Measurements from ENCODE around the gene DHCR24. TPM values are rescaled to one million over a fixed set of nuclear protein-coding genes. Genes with fewer than 3 reads are reported as not detected.

The DHCR24 gene
- polyA plus RNA-seq, 1 donor (not counting 4 experiments of a cell fraction or from before 2014, with no cell fraction given): 363 TPM

DNA sequence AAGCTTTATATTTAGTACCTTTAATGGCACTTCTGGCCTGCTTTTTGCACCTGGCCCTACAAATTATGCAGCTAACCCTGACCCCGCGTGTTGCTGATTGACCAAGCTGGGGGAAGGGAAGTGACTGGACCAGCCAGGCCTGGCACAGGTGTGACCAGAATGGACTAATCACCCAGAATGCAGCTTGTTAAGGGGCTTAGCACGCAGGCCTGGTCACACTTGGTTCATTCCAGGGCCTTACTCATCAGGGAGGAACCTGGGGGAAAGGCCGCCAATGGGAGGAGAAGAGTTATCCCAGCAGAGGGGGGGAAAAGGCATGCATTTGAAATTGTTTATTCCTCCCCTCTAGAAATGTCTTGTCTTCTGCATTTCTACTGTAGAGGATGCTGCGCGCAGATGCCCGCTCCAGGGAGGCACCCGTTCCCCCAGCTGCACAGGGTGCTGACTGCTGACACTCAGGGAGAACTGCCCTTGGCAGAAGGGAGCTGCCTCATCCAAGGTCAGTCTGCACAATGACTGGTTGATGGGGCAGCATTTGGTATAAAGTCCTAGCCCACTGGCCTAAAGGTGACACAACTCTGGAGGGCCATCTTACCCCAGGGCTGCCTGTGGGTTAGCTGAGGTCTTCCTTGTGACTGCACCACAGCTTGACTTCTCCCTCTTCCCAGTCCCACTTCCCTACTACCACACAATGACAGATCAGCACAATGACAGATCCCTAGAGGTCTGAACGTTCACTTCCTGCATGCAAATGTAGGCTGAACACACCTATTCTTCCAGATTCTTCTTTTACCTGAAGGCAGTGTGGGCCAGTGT, 29.0 kb downstream of the DHCR24 start:
- DNase-seq (ENCODE audit: low read depth, low spot score) (no peak), FAIRE-seq (no peak)
- H3K27ac ChIP-seq (ENCODE audit: control insufficient read depth, insufficient read depth, low read length): no peak overlapping the region
- dilution Hi-C loops (cut with MboI; ENCODE audit: extremely low pct_ligation_motif_present, low sequenced_read_pairs): no loop called here
- H3K4me2 ChIP-seq (ENCODE audit: control insufficient read depth, extremely low read depth, insufficient read depth, low read depth, low read length): no peak overlapping the region
- H2AFZ ChIP-seq (ENCODE audit: control insufficient read depth, low read length): no peak overlapping the region
- H3K4me1 ChIP-seq (ENCODE audit: control insufficient read depth, extremely low read depth, insufficient read depth, low read length): peaks cover 4% of the 10 kb centered on the region
- H3K27me3 ChIP-seq (ENCODE audit: control insufficient read depth, extremely low read depth, insufficient read depth, low read length): no peaks in the 10 kb centered on the region
- peaks cover 11% of the 10 kb centered on the region for H4K20me1 ChIP-seq (ENCODE audit: control insufficient read depth, extremely low read depth, insufficient read depth, low read length)
- H3K9me3 ChIP-seq (ENCODE audit: control insufficient read depth, low read depth, low read length): no peaks in the 10 kb centered on the region
- H3K9ac ChIP-seq (ENCODE audit: control insufficient read depth, extremely low read depth, insufficient read depth, low read length): no peak overlapping the region
- peaks cover 58 to 68% of the 10 kb centered on the region in 2 experiments for H3K36me3 ChIP-seq (ENCODE audit: control insufficient read depth in 2 of 2, extremely low read depth in 1 of 2, insufficient read depth in 2 of 2, low read length in 2 of 2)
- no peak overlapping the region for H3K4me3 ChIP-seq (ENCODE audit: control insufficient read depth in 2 of 3, extremely low read depth in 1 of 3, insufficient read depth in 2 of 3, low read depth in 1 of 3, low read length in 3 of 3)
- TF ChIP-seq EZH2 (IDR thresholded peaks at IDR 0.05; ENCODE audit: low read length): no peak
- no peak for TF ChIP-seq CTCF (optimal IDR thresholded peaks at IDR 0.05 in 1 of 3, IDR thresholded peaks at IDR 0.05 in 1 of 3, conservative IDR thresholded peaks at IDR 0.05 in 1 of 3; ENCODE audit: extremely low read depth in 1 of 3, insufficient read depth in 2 of 3, low read length in 3 of 3)
- H3K9me1 ChIP-seq (ENCODE audit: control insufficient read depth, extremely low read depth, insufficient read depth, low read length): no peaks in the 10 kb centered on the region
- peaks cover 32% of the 10 kb centered on the region for H3K79me2 ChIP-seq (ENCODE audit: control insufficient read depth, insufficient read depth, low read length)

GRCh38 chr1:54857141-54857540, 29.9 kb downstream of the DHCR24 start:
- H3K79me2 ChIP-seq (ENCODE audit: control insufficient read depth, insufficient read depth, low read length): peaks cover 29% of the 10 kb centered on the region
- no peak overlapping the region for H2AFZ ChIP-seq (ENCODE audit: control insufficient read depth, low read length)
- no peak overlapping the region for H3K27ac ChIP-seq (ENCODE audit: control insufficient read depth, insufficient read depth, low read length)
- peaks cover 11% of the 10 kb centered on the region for H4K20me1 ChIP-seq (ENCODE audit: control insufficient read depth, extremely low read depth, insufficient read depth, low read length)
- DNase-seq (ENCODE audit: low read depth, low spot score) (no peak), FAIRE-seq (no peak)
- H3K4me3 ChIP-seq (ENCODE audit: control insufficient read depth in 2 of 3, extremely low read depth in 1 of 3, insufficient read depth in 2 of 3, low read depth in 1 of 3, low read length in 3 of 3): no peak overlapping the region
- H3K9me3 ChIP-seq (ENCODE audit: control insufficient read depth, low read depth, low read length): no peaks in the 10 kb centered on the region
- H3K9me1 ChIP-seq (ENCODE audit: control insufficient read depth, extremely low read depth, insufficient read depth, low read length): no peaks in the 10 kb centered on the region
- dilution Hi-C loops (cut with MboI; ENCODE audit: extremely low pct_ligation_motif_present, low sequenced_read_pairs): no loop called here
- TF ChIP-seq CTCF (optimal IDR thresholded peaks at IDR 0.05 in 1 of 3, IDR thresholded peaks at IDR 0.05 in 1 of 3, conservative IDR thresholded peaks at IDR 0.05 in 1 of 3; ENCODE audit: extremely low read depth in 1 of 3, insufficient read depth in 2 of 3, low read length in 3 of 3): no peak
- no peaks in the 10 kb centered on the region for H3K27me3 ChIP-seq (ENCODE audit: control insufficient read depth, extremely low read depth, insufficient read depth, low read length)
- H3K9ac ChIP-seq (ENCODE audit: control insufficient read depth, extremely low read depth, insufficient read depth, low read length): no peak overlapping the region
- H3K4me2 ChIP-seq (ENCODE audit: control insufficient read depth, extremely low read depth, insufficient read depth, low read depth, low read length): no peak overlapping the region
- H3K36me3 ChIP-seq (ENCODE audit: control insufficient read depth in 2 of 2, extremely low read depth in 1 of 2, insufficient read depth in 2 of 2, low read length in 2 of 2): peaks cover 61 to 72% of the 10 kb centered on the region in 2 experiments
- H3K4me1 ChIP-seq (ENCODE audit: control insufficient read depth, extremely low read depth, insufficient read depth, low read length): peaks cover 4% of the 10 kb centered on the region

Measured in keratinocyte (primary cell).